DND-41 (cell line): ENCODE measurements around the gene VPS8.

ENCODE experiments used
- EZH2 ChIP-seq: IDR thresholded peaks from 3 replicates; pipeline ENCODE4 v1.6.1; 2012; ENCODE audit warnings: borderline replicate concordance, low read depth, mild to moderate bottlenecking, moderate library complexity, low read length, inconsistent platforms; ENCODE audit not compliant: severe bottlenecking
- TF ChIP-seq, protein P1 (sequence below): IDR thresholded peaks from 2 replicates; pipeline ENCODE4 v1.5.1; 2012; ENCODE audit warnings: borderline replicate concordance, low read length, moderate library complexity, mild to moderate bottlenecking; ENCODE audit not compliant: poor library complexity, severe bottlenecking; ENCODE audit errors: extremely low read depth

DNA sequence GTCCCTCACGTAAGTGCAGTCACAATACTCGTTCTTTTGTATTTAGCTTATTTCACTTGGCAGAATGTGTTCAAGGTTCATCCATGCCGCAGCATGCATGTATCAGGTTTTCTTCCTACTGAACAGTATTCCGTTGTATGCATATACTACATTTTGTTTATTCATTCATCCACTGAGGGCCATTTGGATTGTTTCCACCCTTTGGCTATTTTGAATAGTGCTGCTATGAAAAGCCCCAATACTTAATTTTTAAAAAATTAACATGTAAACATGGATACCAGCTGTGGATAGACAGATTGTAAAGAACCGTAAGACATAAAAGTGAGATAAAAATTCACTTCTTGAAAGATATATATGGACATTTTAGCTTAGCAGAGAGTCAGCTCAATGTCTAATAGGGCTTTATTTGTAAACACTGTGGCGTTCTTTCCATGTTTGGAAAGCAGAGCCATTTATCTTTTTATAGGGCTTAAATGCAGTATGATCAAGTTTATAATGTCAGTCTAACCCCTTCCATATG lies 115.9 kb downstream of the VPS8 start:
- TF ChIP-seq, protein P1, sequence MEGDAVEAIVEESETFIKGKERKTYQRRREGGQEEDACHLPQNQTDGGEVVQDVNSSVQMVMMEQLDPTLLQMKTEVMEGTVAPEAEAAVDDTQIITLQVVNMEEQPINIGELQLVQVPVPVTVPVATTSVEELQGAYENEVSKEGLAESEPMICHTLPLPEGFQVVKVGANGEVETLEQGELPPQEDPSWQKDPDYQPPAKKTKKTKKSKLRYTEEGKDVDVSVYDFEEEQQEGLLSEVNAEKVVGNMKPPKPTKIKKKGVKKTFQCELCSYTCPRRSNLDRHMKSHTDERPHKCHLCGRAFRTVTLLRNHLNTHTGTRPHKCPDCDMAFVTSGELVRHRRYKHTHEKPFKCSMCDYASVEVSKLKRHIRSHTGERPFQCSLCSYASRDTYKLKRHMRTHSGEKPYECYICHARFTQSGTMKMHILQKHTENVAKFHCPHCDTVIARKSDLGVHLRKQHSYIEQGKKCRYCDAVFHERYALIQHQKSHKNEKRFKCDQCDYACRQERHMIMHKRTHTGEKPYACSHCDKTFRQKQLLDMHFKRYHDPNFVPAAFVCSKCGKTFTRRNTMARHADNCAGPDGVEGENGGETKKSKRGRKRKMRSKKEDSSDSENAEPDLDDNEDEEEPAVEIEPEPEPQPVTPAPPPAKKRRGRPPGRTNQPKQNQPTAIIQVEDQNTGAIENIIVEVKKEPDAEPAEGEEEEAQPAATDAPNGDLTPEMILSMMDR, result no peak
- TF ChIP-seq EZH2, result no peak
